Measurements from ENCODE around the gene CTNNAL1. TPM values are rescaled to one million over a fixed set of nuclear protein-coding genes. Genes with fewer than 3 reads are reported as not detected.

The CTNNAL1 gene
- polyA plus RNA-seq, 1 of the 3 experiments (the other 2 are of a cell fraction): 32.8 TPM

- 97% methylated on average over 5 of the region's 5 CpGs for WGBS (ENCODE audit: low lambda C conversion rate)
- H3K27ac ChIP-seq (ENCODE audit: low read depth in 2 of 2, low read length in 1 of 2): no peak overlapping the region
- no peaks in the 10 kb centered on the region for H3K9me2 ChIP-seq
- no peaks in the 10 kb centered on the region for H3K27me3 ChIP-seq (ENCODE audit: insufficient read depth)
- no peaks in the 10 kb centered on the region for H3K79me2 ChIP-seq (ENCODE audit: insufficient read depth)
- TF ChIP-seq FOXM1 (IDR thresholded peaks at IDR 0.05; ENCODE audit: low read depth) (no peak), TEAD4 (IDR thresholded peaks at IDR 0.05; ENCODE audit: borderline replicate concordance, insufficient read depth) (no peak), IRF3 (IDR thresholded peaks at IDR 0.05; ENCODE audit: low read depth, low read length) (no peak), RXRA (IDR thresholded peaks at IDR 0.05; ENCODE audit: borderline replicate concordance, low read depth) (no peak), EZH2phosphoT487 (IDR thresholded peaks at IDR 0.05; ENCODE audit: borderline replicate concordance, low read depth) (no peak), NRF1 (IDR thresholded peaks at IDR 0.05; ENCODE audit: low read depth, low read length) (no peak), NFIC (IDR thresholded peaks at IDR 0.05; ENCODE audit: borderline replicate concordance) (no peak), FOXJ3 (CRISPR knock-in tag; IDR thresholded peaks at IDR 0.05) (no peak), TCF12 (IDR thresholded peaks at IDR 0.05) (no peak), RFX5 (IDR thresholded peaks at IDR 0.05; ENCODE audit: low read length) (no peak), CHD2 (IDR thresholded peaks at IDR 0.05; ENCODE audit: low read length, partially characterized antibody) (no peak), ELF1 (IDR thresholded peaks at IDR 0.05) (no peak), RAD21 (IDR thresholded peaks at IDR 0.05; ENCODE audit: low read length) (no peak), REST (IDR thresholded peaks at IDR 0.05; ENCODE audit: low read depth, low read length) (no peak), MAX (IDR thresholded peaks at IDR 0.05; ENCODE audit: low read depth) (no peak)
- H3K4me3 ChIP-seq (ENCODE audit: low read depth in 2 of 2, low read length in 1 of 2): no peak overlapping the region
- peaks cover 2% of the 10 kb centered on the region for H3F3A ChIP-seq (replicated peaks; ENCODE audit: insufficient read depth)
- CTCF ChIA-PET: no interaction called here
- no peak for DNase-seq
- no peaks in the 10 kb centered on the region for H3K4me1 ChIP-seq (ENCODE audit: control insufficient read depth in 1 of 2, insufficient read depth in 2 of 2, low read depth in 1 of 2, low read length in 1 of 2)
- no peak overlapping the region for H3K9ac ChIP-seq
- H3K36me3 ChIP-seq (replicated peaks in 1 of 2; ENCODE audit: control insufficient read depth in 1 of 2, insufficient read depth in 2 of 2, low read length in 1 of 2): peaks cover 44 to 76% of the 10 kb centered on the region in 2 experiments
- H3K9me3 ChIP-seq: no peaks in the 10 kb centered on the region
- H3K4me2 ChIP-seq: no peak overlapping the region
- no peaks in the 10 kb centered on the region for H4K20me1 ChIP-seq (ENCODE audit: insufficient read depth)
- H2AFZ ChIP-seq (ENCODE audit: low read depth): no peak overlapping the region
- POLR2A ChIA-PET: no interaction called here
Observed at GRCh38 chr9:108913391-108913790, 99.9 kb downstream of the CTNNAL1 start.

All from SK-N-SH (cell line).